ENCODE results near the gene SLC44A4. TPM values are rescaled to one million over a fixed set of nuclear protein-coding genes. Genes with fewer than 3 reads are reported as not detected.

SLC44A4 gene
- 1 to 10 TPM in 1 of 2 donors, not detected in 1; 5.8 TPM for total RNA-seq

DNA sequence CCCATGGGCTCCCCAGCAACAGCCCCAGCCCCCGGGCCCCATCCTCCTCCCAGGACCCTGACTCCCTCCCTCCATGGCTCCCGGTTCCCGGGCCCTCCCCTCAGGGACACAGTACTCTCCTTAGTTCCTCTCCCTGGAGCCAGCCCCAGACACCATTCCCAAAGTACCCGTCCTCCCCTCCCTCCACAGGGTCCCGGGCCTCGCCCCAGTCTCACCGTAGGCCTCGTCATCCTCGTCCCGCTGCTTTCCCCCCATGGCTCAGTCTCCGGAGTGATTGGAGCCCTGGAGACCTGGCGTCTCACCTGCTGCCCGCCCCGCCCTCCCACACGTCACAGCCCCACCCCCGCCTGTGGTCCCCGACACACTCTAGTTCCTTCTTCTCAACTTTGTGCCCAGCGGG is at the start of gene SLC44A4:
Gene SLC44A4 (minus strand): TSS at position 272 of the 400 bp plus-strand sequence. CDS start 17 bp downstream, at position 255.
- no peaks in the 10 kb centered on the region for H3K9me3 ChIP-seq
- ATAC-seq (ENCODE audit: insufficient number of reproducible peaks, low FRiP score, low read depth) = no peak
- no peak within 1 kb of the TSS for H3K4me3 ChIP-seq
- DNase-seq (ENCODE audit: low spot score) = no peak
- TF ChIP-seq, protein P1, sequence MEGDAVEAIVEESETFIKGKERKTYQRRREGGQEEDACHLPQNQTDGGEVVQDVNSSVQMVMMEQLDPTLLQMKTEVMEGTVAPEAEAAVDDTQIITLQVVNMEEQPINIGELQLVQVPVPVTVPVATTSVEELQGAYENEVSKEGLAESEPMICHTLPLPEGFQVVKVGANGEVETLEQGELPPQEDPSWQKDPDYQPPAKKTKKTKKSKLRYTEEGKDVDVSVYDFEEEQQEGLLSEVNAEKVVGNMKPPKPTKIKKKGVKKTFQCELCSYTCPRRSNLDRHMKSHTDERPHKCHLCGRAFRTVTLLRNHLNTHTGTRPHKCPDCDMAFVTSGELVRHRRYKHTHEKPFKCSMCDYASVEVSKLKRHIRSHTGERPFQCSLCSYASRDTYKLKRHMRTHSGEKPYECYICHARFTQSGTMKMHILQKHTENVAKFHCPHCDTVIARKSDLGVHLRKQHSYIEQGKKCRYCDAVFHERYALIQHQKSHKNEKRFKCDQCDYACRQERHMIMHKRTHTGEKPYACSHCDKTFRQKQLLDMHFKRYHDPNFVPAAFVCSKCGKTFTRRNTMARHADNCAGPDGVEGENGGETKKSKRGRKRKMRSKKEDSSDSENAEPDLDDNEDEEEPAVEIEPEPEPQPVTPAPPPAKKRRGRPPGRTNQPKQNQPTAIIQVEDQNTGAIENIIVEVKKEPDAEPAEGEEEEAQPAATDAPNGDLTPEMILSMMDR (IDR thresholded peaks at IDR 0.05) = no peak
- H3K4me1 ChIP-seq (ENCODE audit: control insufficient read depth in 1 of 2, low read depth in 2 of 2) = no peaks in the 10 kb centered on the region
- H3K27me3 ChIP-seq (replicated peaks; ENCODE audit: insufficient read depth) = no peaks in the 10 kb centered on the region
- peaks cover 25% of the 10 kb centered on the region for H3K36me3 ChIP-seq
- no peak within 1 kb of the TSS for H3K27ac ChIP-seq

DNA sequence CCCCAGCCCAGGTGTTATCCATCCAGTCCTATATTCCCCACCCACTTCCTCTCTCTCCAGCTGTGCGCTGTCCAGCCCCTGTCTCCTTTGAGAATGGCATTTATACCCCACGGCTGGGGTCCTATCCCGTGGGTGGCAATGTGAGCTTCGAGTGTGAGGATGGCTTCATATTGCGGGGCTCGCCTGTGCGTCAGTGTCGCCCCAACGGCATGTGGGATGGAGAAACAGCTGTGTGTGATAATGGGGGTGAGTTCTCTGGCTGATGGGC is 49.8 kb upstream of the SLC44A4 start:
- Histone ChIP-seq H3K9me3 (no peaks in the 10 kb centered on the region), H3K27ac (no peak overlapping the region), H3K36me3 (no peaks in the 10 kb centered on the region), H3K27me3 (replicated peaks; ENCODE audit: insufficient read depth) (no peaks in the 10 kb centered on the region), H3K4me3 (no peak overlapping the region), H3K4me1 (ENCODE audit: control insufficient read depth in 1 of 2, low read depth in 2 of 2) (no peaks in the 10 kb centered on the region)
- TF ChIP-seq, protein P1 (IDR thresholded peaks at IDR 0.05) = no peak
- ATAC-seq (ENCODE audit: insufficient number of reproducible peaks, low FRiP score, low read depth) = no peak
- DNase-seq (ENCODE audit: low spot score) = no peak

DNA sequence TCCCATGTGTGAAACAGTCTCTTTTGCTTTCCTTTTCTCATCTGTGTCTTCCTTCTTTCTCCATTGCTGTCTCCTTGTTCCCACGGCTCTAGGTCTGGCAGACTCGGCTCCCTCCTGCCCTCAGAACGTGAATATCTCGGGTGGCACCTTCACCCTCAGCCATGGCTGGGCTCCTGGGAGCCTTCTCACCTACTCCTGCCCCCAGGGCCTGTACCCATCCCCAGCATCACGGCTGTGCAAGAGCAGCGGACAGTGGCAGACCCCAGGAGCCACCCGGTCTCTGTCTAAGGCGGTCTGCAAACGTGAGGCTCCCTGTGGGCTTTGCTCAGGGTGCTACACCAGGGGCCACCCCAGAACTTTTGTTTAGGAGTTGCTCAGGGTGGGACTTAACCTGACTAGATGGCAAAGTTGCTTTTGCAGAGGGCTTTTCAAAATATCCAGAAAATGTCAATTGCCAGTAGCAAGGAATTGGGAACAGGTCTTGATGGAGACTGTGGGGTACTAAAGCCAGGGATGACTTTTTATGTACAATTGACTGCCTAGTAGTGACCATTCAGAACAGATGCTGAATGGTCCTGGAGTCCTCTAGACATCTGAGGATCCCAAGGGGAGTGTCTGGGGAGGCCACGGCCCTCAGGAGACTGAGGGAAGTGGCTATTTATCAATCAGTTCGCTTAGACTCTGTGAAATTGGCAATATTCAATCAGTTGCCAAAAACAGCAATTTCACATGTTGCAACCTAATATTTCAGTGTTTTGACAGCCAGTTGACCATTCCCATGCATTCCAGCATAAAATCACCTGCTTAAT is 49.3 kb upstream of the SLC44A4 start:
- Histone ChIP-seq H3K4me1 (ENCODE audit: control insufficient read depth in 1 of 2, low read depth in 2 of 2) (no peaks in the 10 kb centered on the region), H3K9me3 (no peaks in the 10 kb centered on the region), H3K27me3 (replicated peaks; ENCODE audit: insufficient read depth) (no peaks in the 10 kb centered on the region), H3K36me3 (no peaks in the 10 kb centered on the region), H3K4me3 (peak overlapping the region; percentile 52), H3K27ac (no peak overlapping the region)
- no peak for DNase-seq (ENCODE audit: low spot score)
- no peak for ATAC-seq (ENCODE audit: insufficient number of reproducible peaks, low FRiP score, low read depth)
- TF ChIP-seq, protein P1 (IDR thresholded peaks at IDR 0.05) = no peak

DNA sequence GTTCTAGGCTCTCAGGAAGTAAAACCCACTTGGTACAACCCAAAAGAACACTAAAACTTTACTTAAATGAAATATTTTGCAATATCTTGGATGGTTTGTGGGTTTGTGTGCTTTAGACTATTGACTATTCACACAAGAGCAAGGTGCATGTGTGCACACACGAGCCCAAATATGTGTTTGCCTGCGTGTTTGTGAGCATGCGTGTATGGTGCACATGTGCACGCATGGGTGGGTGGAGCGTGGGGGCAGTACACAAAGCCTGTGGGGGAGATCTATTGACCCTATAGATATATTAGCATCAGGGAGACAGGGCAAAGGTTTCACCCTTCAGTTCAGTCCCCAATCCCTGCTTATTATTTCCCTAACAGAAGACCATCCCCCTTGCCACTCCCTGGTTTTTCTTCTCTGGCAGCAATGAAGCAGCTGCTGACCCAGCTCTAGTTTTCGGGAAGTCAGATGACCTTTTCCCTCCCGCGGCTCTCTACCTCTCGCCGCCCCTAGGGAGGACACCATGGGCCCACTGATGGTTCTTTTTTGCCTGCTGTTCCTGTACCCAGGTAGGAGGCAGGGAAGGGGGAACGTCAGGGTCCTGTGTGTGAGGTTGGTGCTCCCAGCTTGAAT is 48.6 kb upstream of the SLC44A4 start, which contains the start of gene C2:
Gene C2 (plus strand): TSS at position 476 of the 621 bp plus-strand sequence. CDS start 36 bp downstream, at position 512.
- peak within 1 kb of the TSS; percentile 52 for H3K4me3 ChIP-seq
- no peaks in the 10 kb centered on the region for H3K36me3 ChIP-seq
- no peaks in the 10 kb centered on the region for H3K27me3 ChIP-seq (replicated peaks; ENCODE audit: insufficient read depth)
- no peak for ATAC-seq (ENCODE audit: insufficient number of reproducible peaks, low FRiP score, low read depth)
- DNase-seq (ENCODE audit: low spot score) = no peak
- H3K27ac ChIP-seq = no peak within 1 kb of the TSS
- H3K9me3 ChIP-seq = no peaks in the 10 kb centered on the region
- H3K4me1 ChIP-seq (ENCODE audit: control insufficient read depth in 1 of 2, low read depth in 2 of 2) = no peaks in the 10 kb centered on the region
- TF ChIP-seq, protein P1 (IDR thresholded peaks at IDR 0.05) = no peak

DNA sequence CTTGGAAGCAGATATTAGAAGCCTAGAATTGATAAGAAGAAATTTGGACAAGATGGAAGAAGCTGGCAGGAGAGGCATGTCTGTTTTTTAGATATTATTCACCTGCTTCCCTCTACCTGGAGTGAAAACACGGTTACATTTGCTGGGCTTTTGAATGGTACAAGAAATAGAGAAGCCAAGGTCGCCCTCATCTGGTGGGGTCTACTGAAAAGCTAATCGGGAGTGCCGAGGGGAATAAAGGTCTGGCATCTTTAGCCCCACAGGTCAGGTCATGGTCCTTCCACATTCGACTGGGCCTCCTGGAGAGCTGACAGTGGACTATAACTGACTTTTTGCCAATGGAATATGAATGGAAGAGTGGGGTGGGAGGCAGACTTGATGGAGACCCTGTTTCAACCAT is 44.1 kb upstream of the SLC44A4 start:
- Histone ChIP-seq H3K27me3 (replicated peaks; ENCODE audit: insufficient read depth) (no peaks in the 10 kb centered on the region), H3K27ac (no peak overlapping the region), H3K4me1 (ENCODE audit: control insufficient read depth in 1 of 2, low read depth in 2 of 2) (no peaks in the 10 kb centered on the region), H3K36me3 (no peaks in the 10 kb centered on the region), H3K9me3 (no peaks in the 10 kb centered on the region), H3K4me3 (no peak overlapping the region)
- TF ChIP-seq, protein P1 (IDR thresholded peaks at IDR 0.05) = no peak
- ATAC-seq (ENCODE audit: insufficient number of reproducible peaks, low FRiP score, low read depth) = no peak
- DNase-seq (ENCODE audit: low spot score) = no peak
